Activated CD4-positive, alpha-beta memory T cell treated with anti-CD3 and anti-CD28 coated beads, Interleukin-2, amount 10 ng/mL, durations not matched to agents 7 days and 5 days (primary cell): Measurements from ENCODE around the gene CCNT2. TPM values are rescaled to one million over a fixed set of nuclear protein-coding genes. Genes with fewer than 3 reads are reported as not detected.
"Not testable (repeated sequence)": the region's sequence is repeated elsewhere in the genome, so short reads cannot be mapped to it uniquely, and the experiment has no call there.

Experiments used
- CTCF ChIA-PET: fragments of 350-600 bp; sonication (Branson Sonifier 250); formaldehyde crosslinking; loops from one replicate; lab custom pipeline; 2021; ENCODE audit warnings: antibody characterized with exemption, inconsistent platforms; lab: Charles Lee
- POLR2A ChIA-PET: fragments of 350-600 bp; sonication (Branson Sonifier 250); formaldehyde crosslinking; loops from one replicate; lab custom pipeline; 2021; ENCODE audit warnings: antibody characterized with exemption; lab: Charles Lee
- DNase-seq: peaks from one replicate; pipeline ENCODE4 v3.0.0-alpha.2; 2020
- H3K27ac Mint-ChIP-seq: one replicate; pipeline ENCODE4 v1.8.0; 2021; ENCODE audit warnings: mild to moderate bottlenecking, mixed read lengths
- H3K27me3 Mint-ChIP-seq: one replicate; pipeline ENCODE4 v1.8.0; 2021; ENCODE audit warnings: mixed read lengths
- H3K36me3 Mint-ChIP-seq: one replicate; pipeline ENCODE4 v1.8.0; 2021; ENCODE audit warnings: low read depth, mixed read lengths
- H3K4me1 Mint-ChIP-seq: one replicate; pipeline ENCODE4 v1.8.0; 2021; ENCODE audit warnings: mixed read lengths
- H3K4me3 Mint-ChIP-seq: one replicate; pipeline ENCODE4 v1.8.0; 2021; ENCODE audit warnings: mild to moderate bottlenecking, mixed read lengths
- H3K9me3 Mint-ChIP-seq: one replicate; pipeline ENCODE4 v1.8.0; 2021; ENCODE audit warnings: mixed read lengths
- total RNA-seq, 2 experiments: library from RNA; stranded (reverse); gene quantifications; one replicate each; pipeline ENCODE4 v1.2.3, GENCODE V29; 2021

The CCNT2 gene
- total RNA-seq, 2 experiments from 2014 or later, result 35.8 to 37.4 TPM

DNA sequence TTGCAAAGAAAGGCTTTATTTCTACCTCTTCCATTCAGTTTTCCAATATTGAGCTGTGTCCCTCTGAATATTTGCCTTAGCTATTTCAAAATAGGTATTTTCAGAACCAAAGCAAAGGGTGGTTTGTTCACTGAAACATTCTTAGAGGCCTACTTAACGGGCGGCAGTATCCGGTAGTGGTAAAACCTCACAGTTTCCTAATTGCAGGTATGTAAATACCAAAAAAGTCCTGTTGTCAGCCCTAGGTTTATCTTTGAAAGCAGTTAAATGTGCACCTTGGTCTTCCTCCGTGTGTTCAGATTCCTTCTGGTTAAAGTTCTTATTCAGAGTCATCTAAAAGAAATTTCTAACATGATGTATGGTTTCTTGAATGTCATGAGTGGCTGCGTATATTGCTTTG, 38.9 kb downstream of the CCNT2 start:
- ChIA-PET POLR2A (no interaction called here), CTCF (no interaction called here)
- Mint-ChIP-seq H3K4me3 (no peak overlapping the region), H3K36me3 (peaks cover 49% of the 10 kb centered on the region), H3K9me3 (no peaks in the 10 kb centered on the region), H3K27me3 (no peaks in the 10 kb centered on the region), H3K27ac (no peak overlapping the region), H3K4me1 (peaks cover 4% of the 10 kb centered on the region)
- no peak for DNase-seq

DNA sequence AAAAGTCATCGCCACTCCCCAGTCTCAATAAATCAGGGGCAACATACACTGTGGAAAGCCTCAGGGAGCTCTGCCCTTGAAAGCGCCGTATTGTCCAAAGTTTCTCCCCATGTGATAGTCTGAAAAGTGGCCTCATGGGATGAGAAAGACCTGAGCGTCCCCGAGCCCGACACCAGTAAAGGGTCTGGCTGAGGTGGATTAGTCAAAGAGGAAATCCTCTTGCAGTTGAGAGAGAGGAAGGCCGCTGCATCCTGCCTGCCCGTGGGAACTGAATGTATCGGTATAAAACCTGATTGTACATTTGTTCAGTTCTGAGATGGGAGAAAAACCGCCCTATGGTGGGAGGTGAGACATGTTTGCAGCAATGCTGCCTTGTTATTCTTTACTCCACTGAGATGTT, 48.5 kb downstream of the CCNT2 start:
- H3K4me1 Mint-ChIP-seq, CTCF ChIA-PET, H3K27ac Mint-ChIP-seq, POLR2A ChIA-PET, H3K4me3 Mint-ChIP-seq, DNase-seq, H3K36me3 Mint-ChIP-seq: not testable (repeated sequence)
- Mint-ChIP-seq H3K27me3 (peaks cover 12% of the 10 kb centered on the region), H3K9me3 (peaks cover 18% of the 10 kb centered on the region)

DNA sequence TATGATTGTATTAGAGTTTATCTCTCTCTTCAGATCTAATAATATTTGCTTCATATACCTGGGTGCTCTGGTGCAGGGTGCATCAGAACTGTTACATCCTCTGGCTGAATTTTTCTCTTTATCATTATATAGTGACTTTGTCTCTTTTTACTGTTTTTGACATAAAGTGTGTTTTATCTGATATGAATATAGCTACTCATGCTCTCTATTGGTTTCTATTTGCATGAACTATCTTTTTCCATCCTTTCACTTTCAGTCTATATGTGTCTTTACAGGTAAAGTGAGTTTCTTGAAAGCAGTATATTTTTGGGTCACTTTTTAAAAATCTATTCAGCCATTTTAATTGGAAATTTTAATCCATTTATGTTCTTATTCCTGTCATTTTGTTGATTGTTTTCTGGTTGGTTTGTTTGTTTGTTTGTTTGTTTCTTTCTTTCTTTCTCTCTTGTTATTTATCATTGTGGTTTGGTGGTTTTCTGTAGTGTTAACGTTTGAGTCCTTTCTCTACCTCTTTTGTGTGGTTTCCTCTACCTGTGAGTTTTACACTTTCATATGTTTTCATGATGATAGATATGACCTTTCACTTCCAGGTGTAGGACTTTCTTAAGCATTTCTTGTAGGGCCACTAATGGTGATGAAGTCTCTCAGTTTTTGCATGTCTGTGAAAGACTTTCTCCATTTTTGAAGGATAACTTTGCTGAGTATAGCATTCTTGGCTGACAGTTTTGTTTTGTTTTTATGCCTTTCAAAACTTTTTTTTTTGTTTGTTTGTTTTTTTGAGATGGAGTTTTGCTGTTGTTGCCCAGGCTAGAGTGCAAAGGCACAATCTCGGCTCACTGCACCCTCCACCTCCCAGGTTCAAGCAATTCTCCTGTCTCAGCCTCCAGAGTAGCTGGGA, 54.9 kb downstream of the CCNT2 start:
- Mint-ChIP-seq H3K4me3 (no peak overlapping the region), H3K27me3 (peaks cover 17% of the 10 kb centered on the region), H3K36me3 (peaks cover 16% of the 10 kb centered on the region), H3K4me1 (peaks cover 8% of the 10 kb centered on the region), H3K9me3 (peaks cover 38% of the 10 kb centered on the region), H3K27ac (no peak overlapping the region)
- DNase-seq, result no peak
- POLR2A ChIA-PET, result no interaction called here
- CTCF ChIA-PET, result no interaction called here

DNA sequence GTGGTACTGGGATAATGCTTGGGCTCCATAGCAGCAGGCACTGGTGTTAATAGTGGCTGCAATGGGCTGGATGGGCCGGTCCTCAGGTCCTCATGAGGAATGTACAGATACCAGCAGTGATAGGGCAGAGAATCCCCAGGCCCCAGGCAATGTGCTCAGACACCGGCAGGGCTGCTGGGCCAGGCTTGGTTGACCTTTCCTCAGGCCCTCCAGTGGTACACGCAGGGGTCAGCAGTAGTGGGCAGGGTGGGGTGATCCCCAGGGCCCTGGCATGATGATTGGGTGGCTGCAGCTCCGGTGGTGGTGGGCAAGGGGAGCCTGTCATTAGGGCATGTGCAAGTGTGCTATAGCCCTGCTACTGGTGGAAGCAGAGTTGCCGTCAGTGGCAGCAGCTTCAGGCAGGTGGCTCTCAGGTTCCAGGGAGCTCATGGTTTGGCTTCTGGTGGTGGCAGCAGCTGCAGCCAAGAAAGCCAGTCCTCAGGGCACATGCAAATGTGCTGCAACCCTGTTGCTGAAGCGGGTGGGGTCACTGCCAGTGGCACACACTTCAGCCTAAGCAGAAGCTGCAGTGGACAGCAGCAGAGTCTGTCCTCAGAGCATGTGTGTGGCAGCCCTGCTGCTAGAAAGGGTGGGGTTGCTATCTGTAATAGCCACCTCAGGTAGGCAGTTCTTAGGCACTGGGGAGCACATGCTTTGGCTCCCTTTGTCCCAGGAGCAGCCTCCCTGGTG, 56.8 kb downstream of the CCNT2 start:
- DNase-seq, result no peak
- ChIA-PET POLR2A (interaction anchor here (0.9 kb wide), 1 partner anchor 20 kb away, joined by 3 read pairs; no protein-coding TSS in a partner anchor), CTCF (no interaction called here)
- Mint-ChIP-seq H3K4me3 (no peak overlapping the region), H3K27me3 (peaks cover 21% of the 10 kb centered on the region), H3K36me3 (peaks cover 12% of the 10 kb centered on the region), H3K4me1 (peaks cover 8% of the 10 kb centered on the region), H3K9me3 (peaks cover 29% of the 10 kb centered on the region), H3K27ac (no peak overlapping the region)

DNA sequence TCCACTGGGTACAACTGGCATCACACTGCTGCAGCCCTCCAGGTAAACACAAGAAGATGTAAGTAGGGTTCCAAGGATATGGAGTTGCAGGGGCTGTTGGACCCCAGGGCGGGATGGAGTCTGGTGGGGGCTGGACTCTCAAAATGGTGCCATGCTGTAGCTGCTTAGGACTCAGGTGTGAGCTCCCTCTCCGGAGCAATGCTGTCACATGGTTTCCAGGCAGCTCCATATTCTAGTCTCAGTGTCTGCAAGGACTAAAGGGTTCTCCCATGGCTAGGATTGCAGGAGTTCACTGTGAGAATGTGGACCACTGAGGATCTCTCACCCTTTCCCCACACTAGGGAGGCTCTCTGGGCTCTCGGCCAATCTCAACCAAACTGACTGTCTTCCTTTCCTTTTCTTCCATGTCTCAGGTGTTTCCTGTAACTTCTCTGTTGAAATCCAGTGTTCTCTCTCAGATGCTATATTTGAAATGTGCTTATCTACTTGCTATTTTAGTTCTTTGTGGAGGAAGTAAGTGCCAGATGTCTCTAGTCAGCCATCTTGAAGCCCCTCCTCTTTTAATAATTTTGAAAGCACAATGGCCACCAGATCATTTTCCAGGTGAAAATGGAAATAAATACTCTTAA, 57.6 kb downstream of the CCNT2 start:
- DNase-seq, result no peak
- ChIA-PET CTCF (no interaction called here), POLR2A (interaction anchor here (0.9 kb wide), 1 partner anchor 21 kb away, joined by 3 read pairs; no protein-coding TSS in a partner anchor)
- H3K4me1 Mint-ChIP-seq, result peaks cover 8% of the 10 kb centered on the region
- H3K36me3 Mint-ChIP-seq, result peaks cover 9% of the 10 kb centered on the region
- H3K27ac Mint-ChIP-seq, result no peak overlapping the region
- peaks cover 16% of the 10 kb centered on the region for H3K27me3 Mint-ChIP-seq
- peaks cover 23% of the 10 kb centered on the region for H3K9me3 Mint-ChIP-seq
- no peak overlapping the region for H3K4me3 Mint-ChIP-seq

DNA sequence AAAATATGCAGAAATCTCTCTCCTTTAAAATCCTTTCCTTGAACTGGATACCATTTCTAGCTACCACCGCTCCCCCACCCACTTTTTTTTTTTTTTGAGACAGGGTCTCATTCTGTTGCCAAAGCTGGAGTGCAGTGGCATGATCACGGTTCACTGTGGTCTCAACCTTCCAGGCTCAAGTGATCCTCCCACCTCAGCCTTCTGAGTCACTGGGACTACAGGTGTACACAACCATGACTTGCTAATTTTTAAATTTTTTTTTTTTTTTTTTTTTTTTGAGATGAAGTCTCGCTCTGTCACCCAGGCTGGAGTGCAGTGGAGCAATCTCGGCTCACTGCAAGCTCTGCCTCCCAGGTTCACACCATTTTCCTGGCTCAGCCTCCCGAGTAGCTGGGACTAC, 58.5 kb downstream of the CCNT2 start:
- POLR2A ChIA-PET, H3K4me1 Mint-ChIP-seq, H3K27ac Mint-ChIP-seq, H3K4me3 Mint-ChIP-seq, DNase-seq, H3K36me3 Mint-ChIP-seq, H3K27me3 Mint-ChIP-seq: not testable (repeated sequence)
- H3K9me3 Mint-ChIP-seq, result peaks cover 20% of the 10 kb centered on the region
- CTCF ChIA-PET, result interaction anchor here (0.7 kb wide), 1 partner anchor 772 kb away, joined by 7 read pairs; no protein-coding TSS in a partner anchor

DNA sequence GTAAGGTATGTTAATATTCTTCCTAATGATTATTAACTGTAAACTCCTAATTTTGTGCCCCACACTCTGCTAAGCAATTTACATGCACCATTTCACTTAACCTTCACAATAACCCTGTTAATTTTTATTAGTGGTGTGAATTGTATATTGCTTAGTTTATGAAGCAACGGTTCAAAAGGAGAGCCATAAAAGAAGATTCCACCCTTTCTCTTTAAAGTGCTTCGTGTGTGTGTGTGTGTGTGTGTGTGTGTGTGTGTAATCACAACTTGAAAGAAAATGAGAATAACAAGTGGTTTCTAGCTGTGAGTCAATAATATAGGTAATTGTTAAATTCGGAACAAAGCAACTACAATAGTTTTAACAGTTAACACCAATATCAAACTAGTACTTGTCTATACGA, 60.6 kb downstream of the CCNT2 start:
- POLR2A ChIA-PET, result no interaction called here
- CTCF ChIA-PET, result interaction anchor here (0.7 to 1.3 kb wide), 2 partner anchors 10 to 968 kb away, joined by 3 read pairs; no protein-coding TSS in a partner anchor
- peaks cover 7% of the 10 kb centered on the region for H3K36me3 Mint-ChIP-seq
- H3K27me3 Mint-ChIP-seq, result peaks cover 8% of the 10 kb centered on the region
- H3K27ac Mint-ChIP-seq, result no peak overlapping the region
- no peak for DNase-seq
- peaks cover 19% of the 10 kb centered on the region for H3K9me3 Mint-ChIP-seq
- H3K4me3 Mint-ChIP-seq, result no peak overlapping the region
- H3K4me1 Mint-ChIP-seq, result peaks cover 4% of the 10 kb centered on the region

DNA sequence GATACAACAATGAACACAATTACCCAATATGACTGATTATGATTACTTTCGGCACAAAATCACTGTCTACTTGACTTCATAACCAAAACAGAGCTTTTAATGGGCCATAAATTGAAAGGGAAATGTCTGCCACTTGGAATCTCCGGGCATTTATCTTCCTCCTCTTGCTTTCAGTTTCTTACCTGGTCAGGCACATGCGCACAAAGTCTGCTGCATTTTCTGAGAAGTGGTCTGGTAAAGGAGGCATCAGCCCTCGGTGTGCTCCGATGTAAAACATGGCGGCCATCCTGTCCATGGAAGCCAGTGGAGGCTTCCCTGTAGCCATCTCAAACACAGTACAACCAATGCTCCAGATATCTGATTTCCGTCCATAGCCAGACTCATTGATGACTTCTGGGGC, 62.0 kb downstream of the CCNT2 start:
- H3K9me3 Mint-ChIP-seq, result peaks cover 12% of the 10 kb centered on the region
- peaks cover 4% of the 10 kb centered on the region for H3K36me3 Mint-ChIP-seq
- CTCF ChIA-PET, result interaction anchor here (1.0 kb wide), 1 partner anchor 22 kb away, joined by 3 read pairs; no protein-coding TSS in a partner anchor
- no peak for DNase-seq
- peaks cover 4% of the 10 kb centered on the region for H3K4me1 Mint-ChIP-seq
- peaks cover 9% of the 10 kb centered on the region for H3K27me3 Mint-ChIP-seq
- no peak overlapping the region for H3K4me3 Mint-ChIP-seq
- POLR2A ChIA-PET, result no interaction called here
- H3K27ac Mint-ChIP-seq, result no peak overlapping the region

DNA sequence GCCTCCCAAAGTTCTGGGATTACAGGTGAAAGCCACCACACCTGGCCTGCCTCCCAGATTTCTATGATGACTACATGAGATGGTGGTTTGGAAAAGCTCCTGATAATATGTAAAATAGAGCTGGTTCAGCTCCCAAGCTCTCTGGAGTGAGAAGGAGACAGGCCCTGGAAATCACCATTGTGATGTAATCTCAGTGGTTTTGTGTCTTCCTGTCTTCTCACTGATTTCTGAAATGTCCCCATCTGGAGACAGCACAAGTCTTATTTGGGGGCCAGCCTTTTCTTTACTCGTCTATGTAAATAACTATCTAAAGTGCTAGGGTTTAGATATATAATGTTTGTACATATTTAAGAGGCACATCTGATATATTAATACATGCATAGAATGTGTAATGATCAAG, 64.0 kb downstream of the CCNT2 start:
- CTCF ChIA-PET, result no interaction called here
- peaks cover 4% of the 10 kb centered on the region for H3K4me1 Mint-ChIP-seq
- peaks cover 24% of the 10 kb centered on the region for H3K27me3 Mint-ChIP-seq
- POLR2A ChIA-PET, result no interaction called here
- H3K4me3 Mint-ChIP-seq, result no peak overlapping the region
- no peak for DNase-seq
- no peak overlapping the region for H3K27ac Mint-ChIP-seq
- peaks cover 7% of the 10 kb centered on the region for H3K36me3 Mint-ChIP-seq
- H3K9me3 Mint-ChIP-seq, result peaks cover 13% of the 10 kb centered on the region

DNA sequence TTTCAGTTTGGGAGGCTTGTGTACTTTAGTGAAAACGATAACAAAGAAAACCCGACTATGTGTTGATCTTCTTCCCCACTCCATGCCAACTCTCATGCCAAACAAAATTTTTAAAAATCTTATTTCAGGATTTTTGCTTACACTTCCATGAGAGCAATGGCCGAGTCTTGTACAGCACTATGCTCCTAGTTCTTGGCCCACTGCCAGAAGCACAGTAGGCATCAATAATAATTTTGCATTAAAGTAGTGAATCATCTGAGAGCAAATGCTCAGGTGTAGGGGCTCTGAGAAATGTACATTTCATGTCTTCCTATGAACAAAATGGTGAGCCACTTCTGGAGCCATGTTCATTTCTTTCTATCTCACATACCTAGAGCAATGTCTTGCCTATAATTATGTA, 66.4 kb downstream of the CCNT2 start:
- Mint-ChIP-seq H3K27ac (no peak overlapping the region), H3K4me3 (no peak overlapping the region), H3K4me1 (peaks cover 4% of the 10 kb centered on the region), H3K27me3 (peaks cover 26% of the 10 kb centered on the region), H3K36me3 (peaks cover 7% of the 10 kb centered on the region), H3K9me3 (peaks cover 13% of the 10 kb centered on the region)
- DNase-seq, result no peak
- POLR2A ChIA-PET, result interaction anchor here (0.9 kb wide), 1 partner anchor 67 kb away, joined by 3 read pairs; no protein-coding TSS in a partner anchor
- CTCF ChIA-PET, result no interaction called here

DNA sequence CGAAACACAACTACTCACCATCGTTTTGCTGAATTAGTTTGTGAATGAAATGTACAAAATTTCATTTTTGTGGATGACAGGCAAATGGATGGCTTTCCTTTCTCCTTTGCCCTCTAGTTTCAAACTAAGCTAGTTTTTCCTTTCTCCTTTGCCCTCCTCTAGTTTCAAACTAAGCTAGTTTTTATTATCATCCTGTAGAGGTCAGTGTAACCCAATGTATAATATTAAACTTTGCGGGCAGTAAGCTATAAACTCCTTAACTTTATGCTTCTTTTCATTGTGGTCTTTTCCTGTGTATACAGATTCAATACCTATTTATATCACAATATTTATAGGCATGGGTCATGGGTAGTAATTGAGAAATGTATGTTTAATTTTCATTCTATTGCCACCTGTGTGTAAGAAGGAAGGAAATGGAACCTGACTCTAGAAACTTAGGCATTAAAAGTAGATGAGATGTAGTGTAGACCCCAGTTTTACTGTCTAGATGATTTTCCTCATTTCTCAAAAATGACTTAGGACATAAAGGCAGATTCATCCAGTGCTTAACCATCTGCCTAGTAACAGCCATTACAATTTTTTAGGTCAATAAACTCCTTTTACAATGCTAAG, 70.5 kb downstream of the CCNT2 start:
- ChIA-PET CTCF (interaction anchor here (0.7 to 2.2 kb wide), 10 partner anchors 10 to 808 kb away, joined by 3 to 18 read pairs (median 4); no protein-coding TSS in a partner anchor), POLR2A (interaction anchor here (0.6 to 1.1 kb wide), 3 partner anchors 48 to 886 kb away, joined by 3 read pairs; no protein-coding TSS in a partner anchor)
- no peak overlapping the region for H3K27ac Mint-ChIP-seq
- peaks cover 6% of the 10 kb centered on the region for H3K36me3 Mint-ChIP-seq
- peaks cover 6% of the 10 kb centered on the region for H3K9me3 Mint-ChIP-seq
- no peaks in the 10 kb centered on the region for H3K4me1 Mint-ChIP-seq
- peaks cover 26% of the 10 kb centered on the region for H3K27me3 Mint-ChIP-seq
- H3K4me3 Mint-ChIP-seq, result no peak overlapping the region
- DNase-seq, result no peak

DNA sequence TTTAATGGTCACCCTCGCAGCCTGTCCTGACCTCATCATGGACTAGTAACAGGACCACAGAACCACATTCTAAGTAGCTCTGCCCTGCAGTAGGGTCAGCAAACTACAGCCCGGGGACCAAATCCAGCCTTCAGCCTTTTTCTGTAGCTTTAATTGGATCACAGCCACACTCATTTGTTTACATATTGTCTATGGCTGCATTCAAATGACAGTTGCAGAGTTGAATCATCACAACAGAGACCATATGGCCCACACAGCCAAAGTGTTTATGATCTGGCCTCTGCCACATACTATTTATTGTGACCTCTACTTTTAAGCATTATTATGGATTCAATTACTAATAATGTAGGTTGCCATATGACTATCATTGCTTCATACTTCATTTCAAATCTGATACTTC, 80.9 kb downstream of the CCNT2 start:
- H3K4me3 Mint-ChIP-seq, result no peak overlapping the region
- no peaks in the 10 kb centered on the region for H3K9me3 Mint-ChIP-seq
- DNase-seq, result no peak

More for the DNA sequence above, 80.9 kb downstream of the CCNT2 start:
- Mint-ChIP-seq H3K27me3 (peaks cover 11% of the 10 kb centered on the region), H3K4me1 (peaks cover 3% of the 10 kb centered on the region), H3K27ac (no peak overlapping the region), H3K36me3 (no peaks in the 10 kb centered on the region)
- ChIA-PET POLR2A (no interaction called here), CTCF (no interaction called here)
